Measurements from ENCODE around the gene DGKG.

The DGKG gene

GRCh38 chr3:186361762-186362536 is at the start of gene DGKG:
Gene DGKG (minus strand): TSS chr3:186362234. CDS start chr3:186320459, 41,775 bp downstream.
- DNase-seq = peak; percentile 49

- no peak for DNase-seq
These were observed 49.1 kb upstream of the DGKG start for GRCh38 chr3:186411089-186411488.

GRCh38 chr3:186406669-186407635 is 44.9 kb upstream of the DGKG start:
- DNase-seq = no peak

GRCh38 chr3:186401556-186401955 is 39.5 kb upstream of the DGKG start:
- DNase-seq = no peak

GRCh38 chr3:186400662-186401061 is 38.6 kb upstream of the DGKG start:
- no peak for DNase-seq

- no peak for DNase-seq
These were observed 38.0 kb upstream of the DGKG start for GRCh38 chr3:186400026-186400425.

GRCh38 chr3:186394566-186395217 is 32.7 kb upstream of the DGKG start:
- DNase-seq = no peak

- no peak for DNase-seq
These were observed 25.0 kb upstream of the DGKG start for GRCh38 chr3:186386883-186387560.

- no peak for DNase-seq
These were observed 24.0 kb upstream of the DGKG start for GRCh38 chr3:186385856-186386602.

- DNase-seq = no peak
These were observed 21.3 kb upstream of the DGKG start for GRCh38 chr3:186383026-186383993.

GRCh38 chr3:186382217-186382885 is 20.3 kb upstream of the DGKG start:
- no peak for DNase-seq

GRCh38 chr3:186381424-186382216 is 19.6 kb upstream of the DGKG start:
- DNase-seq = no peak

- no peak for DNase-seq
These were observed 18.8 kb upstream of the DGKG start for GRCh38 chr3:186380622-186381380.

GRCh38 chr3:186375443-186375842 is 13.4 kb upstream of the DGKG start:
- DNase-seq = no peak

GRCh38 chr3:186374376-186374775 is 12.3 kb upstream of the DGKG start:
- DNase-seq = no peak

GRCh38 chr3:186369217-186369616 is 7.2 kb upstream of the DGKG start:
- DNase-seq = no peak

GRCh38 chr3:186368717-186369116 is 6.7 kb upstream of the DGKG start:
- no peak for DNase-seq

- DNase-seq = no peak
These were observed 6.1 kb upstream of the DGKG start for GRCh38 chr3:186368176-186368575.
